GM19438 (cell line): ENCODE results near the gene SIK3.
"Not testable (repeated sequence)": the region's sequence is repeated elsewhere in the genome, so short reads cannot be mapped to it uniquely, and the experiment has no call there.

Source experiments
- ATAC-seq: cut with Tn5 transposase; IDR thresholded peaks from one replicate; pipeline ENCODE4 v1.9.1; 2021; ENCODE audit warnings: low read depth; ENCODE audit not compliant: unreplicated experiment

Gene SIK3

DNA sequence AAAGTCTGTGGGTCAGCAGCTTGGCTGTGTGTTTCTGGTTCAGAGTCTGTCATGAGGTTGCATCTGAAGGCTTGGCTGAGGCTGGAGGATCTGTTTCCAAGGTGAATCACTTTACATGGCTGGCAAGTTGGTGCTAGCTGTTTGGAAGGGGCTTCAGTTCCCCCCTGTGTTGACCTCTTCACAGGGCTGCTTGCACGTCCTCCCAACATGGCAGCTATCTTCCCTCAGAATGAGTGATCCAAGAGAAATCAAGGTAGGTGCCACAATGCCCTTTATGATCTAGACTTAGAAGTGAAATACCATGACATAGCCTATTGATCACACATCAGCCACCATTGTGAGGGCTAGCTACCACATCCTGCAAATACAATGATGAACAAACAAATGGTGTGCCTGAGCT, 285.1 kb downstream of the SIK3 start:
- ATAC-seq, result no peak

DNA sequence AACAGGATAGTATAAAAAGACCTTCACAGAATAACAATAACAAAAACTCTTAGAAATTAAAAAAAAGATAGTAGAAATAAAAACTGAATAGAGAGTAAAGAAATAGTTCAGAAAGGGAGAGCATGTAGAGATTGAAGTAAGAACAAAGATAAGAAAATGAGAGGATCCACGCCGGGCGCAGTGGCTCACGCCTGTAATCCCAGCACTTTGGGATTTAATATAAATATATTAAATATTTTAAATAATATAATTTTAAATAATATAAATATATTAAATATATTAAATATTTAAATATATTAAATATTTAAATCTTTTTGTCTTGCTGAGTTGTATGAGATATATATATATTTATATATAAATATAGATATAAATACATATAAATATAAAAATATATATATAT, 286.1 kb downstream of the SIK3 start:
- ATAC-seq, result no peak

DNA sequence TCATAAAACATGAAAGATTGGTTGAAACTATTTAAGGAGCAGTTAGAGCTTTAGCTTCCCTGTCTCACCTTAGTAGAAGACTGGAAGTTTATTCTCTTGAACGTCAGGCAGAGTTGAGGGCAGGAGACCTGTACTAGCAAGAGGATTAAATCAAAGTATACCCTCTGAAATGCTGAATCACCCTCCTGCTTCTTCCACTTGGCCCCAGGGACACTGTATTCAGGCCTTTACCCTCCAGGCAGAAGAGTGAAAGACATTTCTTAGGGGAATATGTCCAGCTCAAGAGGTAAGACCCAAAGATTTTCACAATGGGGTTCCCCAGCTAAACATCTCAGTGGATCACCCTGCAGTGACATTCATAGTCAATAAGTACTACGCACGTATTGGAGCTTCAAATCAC, 287.0 kb downstream of the SIK3 start:
- no peak for ATAC-seq

DNA sequence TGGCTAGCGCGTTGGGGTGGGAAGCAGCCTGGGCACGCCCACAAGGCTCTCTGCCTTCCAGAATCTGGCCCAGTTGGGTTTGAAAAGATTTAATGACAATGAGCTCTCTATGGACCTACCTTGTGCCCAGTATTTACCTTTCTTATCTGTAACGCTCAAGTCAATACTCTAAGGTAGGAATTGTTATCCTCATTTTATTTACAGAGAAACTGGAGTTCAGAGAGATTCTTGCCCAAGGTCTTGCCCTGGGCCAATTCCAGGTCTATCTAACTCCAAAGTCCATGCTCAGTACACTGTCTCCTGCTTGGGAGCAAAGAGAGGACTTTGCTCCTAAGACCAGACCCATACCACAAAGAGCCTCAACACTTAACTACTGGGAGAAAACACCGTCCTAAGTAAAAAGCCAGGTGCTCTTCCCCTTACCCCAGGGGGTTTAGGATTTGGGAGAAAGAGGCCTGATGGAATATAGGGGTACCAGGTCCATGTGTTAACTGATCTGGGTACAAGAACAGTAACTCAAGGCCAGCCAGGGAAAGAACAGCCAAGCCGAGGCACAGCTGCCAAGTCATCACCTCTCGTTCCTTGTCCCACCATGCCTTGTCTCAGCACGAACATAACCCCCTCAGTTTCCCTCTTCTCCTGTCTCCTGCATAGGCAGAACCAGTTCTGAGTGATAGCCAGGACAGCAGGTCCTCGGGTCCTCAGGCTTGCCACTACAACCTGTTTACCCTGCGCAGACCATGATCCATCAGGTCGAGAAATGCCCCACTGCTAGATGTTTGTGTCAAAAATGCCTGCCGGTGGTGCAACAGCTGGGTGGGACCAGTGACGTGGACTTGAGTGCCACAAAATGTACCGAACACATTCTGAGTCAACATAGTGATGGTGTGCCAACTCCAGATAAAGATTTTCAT, 289.7 kb downstream of the SIK3 start:
- ATAC-seq, result no peak

DNA sequence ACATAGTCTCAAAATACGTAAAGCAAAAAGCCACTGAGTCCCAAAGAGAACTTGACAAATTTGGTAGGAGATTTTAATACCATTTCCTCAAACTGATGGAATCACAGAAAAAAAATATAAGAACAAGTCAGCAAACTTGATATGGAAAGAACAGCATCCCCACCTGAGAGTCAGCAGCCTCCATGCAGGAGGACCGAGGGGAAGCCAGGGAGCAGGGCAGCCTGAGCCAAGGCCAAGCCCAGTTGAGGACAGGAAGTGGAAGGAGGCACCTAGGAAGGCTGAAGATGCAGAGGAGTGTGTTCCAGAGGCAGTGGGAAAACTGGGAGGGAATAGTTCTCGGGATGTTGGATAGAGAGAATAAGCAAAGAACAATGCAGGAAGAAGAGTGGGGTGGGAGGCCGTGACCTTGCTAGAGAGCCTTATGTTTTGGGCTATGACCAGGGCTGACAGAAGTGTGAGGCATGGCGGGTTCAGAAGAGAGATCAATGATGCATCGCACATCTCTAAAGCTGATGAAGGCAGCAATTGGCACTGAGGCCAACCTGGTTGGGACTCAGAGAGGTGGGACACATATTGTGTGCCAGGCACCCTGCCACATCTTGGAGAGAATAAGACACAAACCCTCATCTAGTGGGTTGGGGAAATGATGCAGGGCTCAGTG, 290.5 kb downstream of the SIK3 start:
- ATAC-seq, result no peak

DNA sequence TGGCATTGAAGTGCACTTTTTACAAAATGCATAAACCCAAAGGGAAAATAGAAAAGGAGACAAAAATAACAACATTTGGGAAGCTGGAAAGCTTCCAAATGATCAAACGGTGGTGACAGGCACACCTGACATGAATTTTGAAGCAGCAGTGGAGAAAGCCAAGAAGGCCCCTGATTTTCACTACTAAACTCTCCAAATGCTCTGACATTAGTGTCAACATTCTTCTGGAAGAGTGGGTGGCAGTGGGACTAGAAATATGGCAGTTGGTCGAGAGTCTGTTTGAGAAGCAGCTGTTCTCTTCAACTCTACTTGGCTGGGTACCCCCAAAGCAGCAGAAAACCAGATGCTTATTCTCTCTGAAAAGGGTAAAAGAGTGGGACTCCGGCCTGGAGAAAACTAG, 294.2 kb downstream of the SIK3 start:
- no peak for ATAC-seq

DNA sequence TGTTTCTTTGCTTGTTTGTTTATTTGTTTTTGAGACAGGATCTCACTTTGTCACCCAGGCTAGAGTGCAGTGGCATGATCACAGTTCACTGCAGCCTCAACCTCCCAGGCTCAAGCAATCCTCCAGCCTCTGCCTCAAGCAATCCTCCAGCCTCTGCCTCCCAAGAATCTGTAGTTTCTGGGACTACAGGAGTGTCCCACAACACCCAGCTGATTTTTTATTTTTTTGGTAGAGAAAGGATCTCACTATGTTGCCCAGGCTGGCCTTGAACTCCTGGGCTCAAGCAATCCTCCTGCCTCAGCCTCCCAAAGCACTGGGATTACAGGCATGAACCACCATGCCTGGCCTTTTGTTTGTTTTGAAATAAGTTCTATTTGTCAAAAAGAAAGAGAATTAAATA, 296.6 kb downstream of the SIK3 start:
- not testable (repeated sequence) for ATAC-seq

DNA sequence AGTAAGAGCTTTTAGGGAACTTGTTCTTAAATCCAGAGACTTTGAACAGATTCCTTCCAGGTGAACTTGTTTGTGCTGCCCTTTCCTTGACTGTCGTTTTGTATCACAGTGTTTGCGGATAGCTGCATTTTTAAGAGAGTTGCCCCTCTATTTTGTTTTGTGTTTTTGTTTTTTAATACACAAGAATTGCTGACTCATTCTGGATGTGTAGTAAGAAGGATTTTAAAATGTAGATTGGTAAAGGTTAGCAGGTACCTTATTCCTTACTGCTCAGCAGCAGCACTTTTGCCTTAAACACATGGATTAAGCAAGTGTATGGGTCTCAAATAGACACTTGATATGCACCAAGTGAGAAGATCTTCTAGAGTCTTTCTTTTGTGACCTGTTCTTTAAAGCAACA, 297.6 kb downstream of the SIK3 start:
- ATAC-seq, result no peak

DNA sequence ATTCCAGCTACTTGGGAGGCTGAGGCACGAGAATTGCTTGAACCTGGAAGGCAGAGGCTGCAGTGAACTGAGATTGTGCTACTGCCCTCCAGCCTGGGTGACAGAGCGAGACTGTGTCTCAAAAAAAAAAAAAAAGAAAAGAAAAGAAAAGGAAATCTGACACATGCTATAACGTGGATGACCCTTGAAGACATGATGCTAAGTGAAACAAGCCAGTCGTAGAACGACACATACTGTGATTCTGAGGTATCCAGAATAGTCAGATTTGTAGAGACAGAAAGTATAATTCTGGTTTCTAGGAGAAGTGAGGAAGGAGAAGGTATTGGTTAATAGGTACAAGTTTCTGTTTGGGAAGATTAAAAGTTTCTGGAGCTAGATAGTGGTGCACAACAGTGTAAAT, 299.9 kb downstream of the SIK3 start:
- no peak for ATAC-seq

DNA sequence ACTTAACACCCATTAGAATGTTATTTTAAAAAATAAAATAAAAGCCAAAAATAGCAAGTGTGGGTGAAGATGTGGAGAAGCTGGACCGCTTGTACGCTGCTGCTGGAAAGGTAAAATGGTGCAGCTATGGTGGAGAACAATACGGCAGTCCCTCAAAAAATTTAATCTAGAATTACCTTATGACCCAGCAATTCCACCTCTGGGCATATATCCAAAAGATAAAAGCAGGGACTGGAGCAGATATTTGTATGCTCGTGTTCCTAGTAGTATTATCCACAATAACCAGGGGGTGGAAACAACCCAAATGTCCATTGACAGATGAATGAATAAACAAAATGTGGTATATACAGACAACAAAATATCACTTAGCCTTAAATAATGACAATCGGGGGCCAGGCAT, 300.4 kb downstream of the SIK3 start:
- ATAC-seq, result no peak

DNA sequence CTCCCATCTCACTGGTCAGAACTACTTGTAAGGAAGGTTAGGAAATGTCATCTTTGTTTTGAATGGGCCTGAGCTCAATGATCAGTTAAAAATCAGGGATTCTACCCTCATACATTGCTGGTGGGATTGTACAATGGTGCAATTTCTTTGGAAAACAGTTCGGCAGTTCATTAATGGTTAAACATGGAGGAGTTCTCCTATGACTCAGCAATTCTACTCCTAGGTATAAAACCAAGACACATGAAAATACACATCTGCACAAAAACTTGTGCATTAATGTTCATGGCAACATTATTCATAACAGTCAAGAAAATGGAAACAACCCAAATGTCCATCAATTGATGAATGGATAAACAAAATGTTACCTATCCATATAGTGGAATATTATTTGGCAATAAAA, 301.7 kb downstream of the SIK3 start:
- ATAC-seq, result no peak

DNA sequence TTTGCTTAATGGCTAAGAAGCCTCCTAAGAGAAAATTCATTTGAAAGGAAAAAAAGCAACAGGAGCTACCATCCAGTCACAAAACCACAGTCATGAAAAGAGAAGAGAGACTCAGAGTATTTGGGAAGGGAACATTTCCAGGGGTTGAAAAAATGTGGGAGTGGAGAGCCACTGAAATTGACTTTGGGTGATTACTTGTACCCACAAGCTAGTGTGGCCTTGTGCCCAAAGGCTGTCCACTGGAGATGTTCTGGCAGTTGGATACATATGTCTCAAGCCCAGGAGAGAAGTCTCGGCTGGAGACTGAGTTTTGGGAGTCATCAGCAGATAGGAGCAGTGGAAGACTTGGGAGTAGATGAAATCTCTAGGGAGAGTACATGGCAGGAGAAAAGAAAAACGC, 303.4 kb downstream of the SIK3 start:
- ATAC-seq, result no peak

DNA sequence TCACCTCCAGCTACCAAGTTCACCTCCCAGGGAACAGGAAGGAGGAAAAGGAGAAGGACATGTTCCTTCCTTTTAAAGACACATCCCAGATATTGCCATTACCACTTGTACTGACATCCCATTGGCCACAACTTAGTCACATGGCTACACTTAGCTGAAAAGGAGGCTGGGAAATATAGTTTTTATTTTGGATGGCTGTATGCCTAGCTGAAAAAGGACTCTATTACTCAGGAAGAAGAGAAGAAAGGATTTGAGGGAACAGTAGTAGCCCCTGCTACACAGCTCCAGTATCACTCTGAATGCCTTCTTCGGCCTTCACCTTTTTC, 304.5 kb downstream of the SIK3 start:
- no peak for ATAC-seq
